Osteocyte (in vitro differentiated cells): ENCODE results near the gene TCEAL8. TPM values are rescaled to one million over a fixed set of nuclear protein-coding genes. Genes with fewer than 3 reads are reported as not detected.

ENCODE experiments used
- DNase-seq: peaks from one replicate; pipeline ENCODE4 v3.0.0; 2021; ENCODE audit warnings: mixed read lengths; ENCODE audit not compliant: unreplicated experiment; ENCODE audit errors: extremely low spot score
- H3K27ac Mint-ChIP-seq: one replicate; pipeline ENCODE4 v1.8.0; 2021; ENCODE audit warnings: mild to moderate bottlenecking, mixed read lengths; ENCODE audit not compliant: unreplicated experiment
- H3K27me3 Mint-ChIP-seq: one replicate; pipeline ENCODE4 v1.8.0; 2021; ENCODE audit warnings: mixed read lengths; ENCODE audit not compliant: unreplicated experiment
- H3K36me3 Mint-ChIP-seq: one replicate; pipeline ENCODE4 v1.8.0; 2021; ENCODE audit warnings: mixed read lengths; ENCODE audit not compliant: unreplicated experiment
- H3K4me1 Mint-ChIP-seq: one replicate; pipeline ENCODE4 v1.8.0; 2021; ENCODE audit warnings: mixed read lengths; ENCODE audit not compliant: unreplicated experiment
- H3K4me3 Mint-ChIP-seq: one replicate; pipeline ENCODE4 v1.8.0; 2021; ENCODE audit warnings: mild to moderate bottlenecking, moderate library complexity, mixed read lengths; ENCODE audit not compliant: unreplicated experiment
- H3K9me3 Mint-ChIP-seq: one replicate; pipeline ENCODE4 v1.8.0; 2021; ENCODE audit warnings: mixed read lengths; ENCODE audit not compliant: unreplicated experiment
- total RNA-seq: library from RNA; stranded (reverse); gene quantifications from 2 replicates; pipeline ENCODE4 v1.2.1, GENCODE V29; 2021
- TF ChIP-seq, protein P1 (sequence below): fragments of 200-600 bp; sonication (generic); IDR thresholded peaks from 2 replicates; pipeline ENCODE4 v1.5.0; 2021; ENCODE audit warnings: antibody characterized with exemption, mild to moderate bottlenecking, moderate library complexity

Gene TCEAL8
- total RNA-seq, 1 donor from 2014 or later = 88.2 TPM

DNA sequence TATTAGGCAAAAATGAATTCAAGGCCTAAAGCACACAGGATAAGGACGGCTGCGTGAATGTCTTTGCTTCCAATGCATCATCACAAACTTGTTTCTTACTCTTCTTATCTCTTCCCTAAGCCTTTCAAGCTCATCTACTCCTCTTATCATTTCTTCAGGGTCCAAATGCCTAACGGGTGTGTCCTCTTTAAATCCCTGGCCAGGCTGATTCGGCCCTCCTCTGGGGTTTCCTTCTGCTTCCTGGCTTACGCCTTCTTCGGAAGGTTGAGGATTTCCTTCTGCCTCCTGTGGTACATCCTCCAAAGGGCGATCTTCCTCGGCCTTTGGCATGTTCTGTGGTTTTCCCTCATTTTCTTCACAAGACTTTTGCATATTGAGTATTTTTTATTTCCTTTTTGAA lies 1.3 kb downstream of the TCEAL8 start:
- Mint-ChIP-seq H3K36me3 (no peaks in the 10 kb centered on the region), H3K4me3 (peak overlapping the region; percentile 85), H3K27me3 (no peaks in the 10 kb centered on the region), H3K9me3 (no peaks in the 10 kb centered on the region), H3K27ac (peak overlapping the region; percentile 90), H3K4me1 (peaks cover 9% of the 10 kb centered on the region)
- no peak for DNase-seq
- TF ChIP-seq, protein P1, sequence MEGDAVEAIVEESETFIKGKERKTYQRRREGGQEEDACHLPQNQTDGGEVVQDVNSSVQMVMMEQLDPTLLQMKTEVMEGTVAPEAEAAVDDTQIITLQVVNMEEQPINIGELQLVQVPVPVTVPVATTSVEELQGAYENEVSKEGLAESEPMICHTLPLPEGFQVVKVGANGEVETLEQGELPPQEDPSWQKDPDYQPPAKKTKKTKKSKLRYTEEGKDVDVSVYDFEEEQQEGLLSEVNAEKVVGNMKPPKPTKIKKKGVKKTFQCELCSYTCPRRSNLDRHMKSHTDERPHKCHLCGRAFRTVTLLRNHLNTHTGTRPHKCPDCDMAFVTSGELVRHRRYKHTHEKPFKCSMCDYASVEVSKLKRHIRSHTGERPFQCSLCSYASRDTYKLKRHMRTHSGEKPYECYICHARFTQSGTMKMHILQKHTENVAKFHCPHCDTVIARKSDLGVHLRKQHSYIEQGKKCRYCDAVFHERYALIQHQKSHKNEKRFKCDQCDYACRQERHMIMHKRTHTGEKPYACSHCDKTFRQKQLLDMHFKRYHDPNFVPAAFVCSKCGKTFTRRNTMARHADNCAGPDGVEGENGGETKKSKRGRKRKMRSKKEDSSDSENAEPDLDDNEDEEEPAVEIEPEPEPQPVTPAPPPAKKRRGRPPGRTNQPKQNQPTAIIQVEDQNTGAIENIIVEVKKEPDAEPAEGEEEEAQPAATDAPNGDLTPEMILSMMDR = no peak

DNA sequence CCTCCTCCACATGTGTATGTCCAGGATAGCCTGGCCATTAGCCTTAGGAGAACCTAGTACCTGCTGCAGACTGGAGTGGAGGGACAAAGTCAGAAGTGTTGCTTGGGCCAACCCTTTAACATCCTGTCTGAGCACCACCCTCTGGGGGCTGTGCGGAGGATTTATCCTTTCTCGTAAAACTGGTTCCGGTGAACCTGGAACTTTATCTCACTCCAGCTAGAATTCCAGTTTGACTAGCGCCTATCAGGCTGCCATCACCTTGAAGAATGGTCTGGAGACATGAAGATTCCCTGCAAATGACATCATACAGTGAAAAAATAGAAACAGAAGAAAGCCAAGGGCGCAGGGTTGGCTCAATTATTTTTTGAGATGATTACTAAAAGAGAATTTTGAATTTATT lies 4.0 kb downstream of the TCEAL8 start:
- no peak overlapping the region for H3K4me3 Mint-ChIP-seq
- TF ChIP-seq, protein P1 = no peak
- no peak for DNase-seq
- no peaks in the 10 kb centered on the region for H3K9me3 Mint-ChIP-seq
- peaks cover 9% of the 10 kb centered on the region for H3K4me1 Mint-ChIP-seq
- peaks cover 4% of the 10 kb centered on the region for H3K27me3 Mint-ChIP-seq
- H3K36me3 Mint-ChIP-seq = no peaks in the 10 kb centered on the region
- H3K27ac Mint-ChIP-seq = no peak overlapping the region

DNA sequence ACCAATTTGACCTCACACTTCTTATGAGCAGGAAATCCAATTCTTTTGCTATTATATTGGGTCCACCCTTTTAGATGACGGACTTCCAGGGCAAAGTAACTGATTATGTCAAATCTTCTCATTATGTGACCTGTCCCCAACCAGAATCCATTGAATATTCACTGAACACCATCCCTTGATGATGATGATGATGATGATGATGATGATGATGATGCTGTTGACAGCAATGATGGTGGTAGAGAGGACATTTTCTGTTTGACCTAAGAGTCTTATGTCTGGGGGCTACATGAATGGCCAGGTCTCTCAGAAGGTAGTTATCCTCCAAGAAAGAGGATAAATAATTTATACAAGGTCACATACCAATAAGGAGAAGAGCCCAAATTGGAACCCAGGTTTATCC lies 5.2 kb downstream of the TCEAL8 start:
- Mint-ChIP-seq H3K9me3 (no peaks in the 10 kb centered on the region), H3K4me1 (peaks cover 8% of the 10 kb centered on the region), H3K27ac (no peak overlapping the region), H3K36me3 (no peaks in the 10 kb centered on the region), H3K4me3 (no peak overlapping the region), H3K27me3 (peaks cover 12% of the 10 kb centered on the region)
- TF ChIP-seq, protein P1 = no peak
- DNase-seq = no peak

DNA sequence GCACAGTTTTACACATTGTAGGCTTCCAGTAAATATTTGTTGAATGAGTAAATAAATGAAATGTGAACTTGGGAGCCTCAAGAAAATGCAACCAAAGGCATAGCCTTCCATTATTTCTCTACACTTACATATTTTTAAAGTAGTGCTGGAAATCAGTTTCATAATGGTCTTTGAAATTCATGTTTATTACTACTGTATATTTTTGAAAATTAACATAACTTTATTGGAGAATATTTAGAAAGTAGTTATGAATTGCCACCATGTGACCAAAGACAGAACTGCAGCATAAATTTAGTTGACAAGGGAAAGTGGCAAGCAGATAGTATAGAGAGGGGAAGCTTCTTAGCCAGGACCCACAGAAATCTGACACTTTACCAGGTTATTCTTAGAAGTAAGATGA lies 6.4 kb downstream of the TCEAL8 start:
- DNase-seq = no peak
- Mint-ChIP-seq H3K4me1 (peaks cover under 1% of the 10 kb centered on the region), H3K36me3 (no peaks in the 10 kb centered on the region), H3K4me3 (no peak overlapping the region), H3K27me3 (peaks cover 12% of the 10 kb centered on the region), H3K9me3 (no peaks in the 10 kb centered on the region), H3K27ac (no peak overlapping the region)
- TF ChIP-seq, protein P1 = peak; percentile 53

DNA sequence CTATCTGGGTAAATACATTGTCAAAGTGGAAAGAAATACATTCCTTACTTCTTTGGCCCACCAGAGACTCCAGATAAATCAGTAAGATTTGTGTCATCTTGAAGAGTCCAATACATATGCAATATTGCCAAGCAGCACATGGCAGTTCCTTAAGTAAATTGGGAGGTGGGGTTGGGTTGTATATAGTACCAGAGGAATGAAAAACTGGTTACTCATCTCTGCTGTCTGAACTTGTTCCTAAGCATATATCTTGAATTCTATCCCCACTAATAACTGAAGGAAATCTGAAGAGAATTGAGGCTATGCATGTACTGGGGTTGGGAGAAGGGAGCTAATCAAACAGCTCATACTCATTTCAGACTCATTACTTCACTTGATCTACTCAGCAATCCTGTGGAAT lies 14.8 kb downstream of the TCEAL8 start:
- TF ChIP-seq, protein P1 = no peak
- no peaks in the 10 kb centered on the region for H3K4me1 Mint-ChIP-seq
- peaks cover 5% of the 10 kb centered on the region for H3K9me3 Mint-ChIP-seq
- H3K27me3 Mint-ChIP-seq = peaks cover 17% of the 10 kb centered on the region
- H3K36me3 Mint-ChIP-seq = no peaks in the 10 kb centered on the region
- DNase-seq = no peak
- no peak overlapping the region for H3K4me3 Mint-ChIP-seq
- no peak overlapping the region for H3K27ac Mint-ChIP-seq
